HG02759 (cell line): ENCODE results near the gene LRP6.
A peak's percentile ranks its signal among the peaks of the same experiment; 100 is the strongest.
"Not testable (repeated sequence)": the region's sequence is repeated elsewhere in the genome, so short reads cannot be mapped to it uniquely, and the experiment has no call there.

Experiments used
- ATAC-seq: cut with Tn5 transposase; IDR thresholded peaks from one replicate; pipeline ENCODE4 v1.9.1; 2021; ENCODE audit warnings: mild to moderate bottlenecking, moderate library complexity; ENCODE audit not compliant: unreplicated experiment

The LRP6 gene

DNA sequence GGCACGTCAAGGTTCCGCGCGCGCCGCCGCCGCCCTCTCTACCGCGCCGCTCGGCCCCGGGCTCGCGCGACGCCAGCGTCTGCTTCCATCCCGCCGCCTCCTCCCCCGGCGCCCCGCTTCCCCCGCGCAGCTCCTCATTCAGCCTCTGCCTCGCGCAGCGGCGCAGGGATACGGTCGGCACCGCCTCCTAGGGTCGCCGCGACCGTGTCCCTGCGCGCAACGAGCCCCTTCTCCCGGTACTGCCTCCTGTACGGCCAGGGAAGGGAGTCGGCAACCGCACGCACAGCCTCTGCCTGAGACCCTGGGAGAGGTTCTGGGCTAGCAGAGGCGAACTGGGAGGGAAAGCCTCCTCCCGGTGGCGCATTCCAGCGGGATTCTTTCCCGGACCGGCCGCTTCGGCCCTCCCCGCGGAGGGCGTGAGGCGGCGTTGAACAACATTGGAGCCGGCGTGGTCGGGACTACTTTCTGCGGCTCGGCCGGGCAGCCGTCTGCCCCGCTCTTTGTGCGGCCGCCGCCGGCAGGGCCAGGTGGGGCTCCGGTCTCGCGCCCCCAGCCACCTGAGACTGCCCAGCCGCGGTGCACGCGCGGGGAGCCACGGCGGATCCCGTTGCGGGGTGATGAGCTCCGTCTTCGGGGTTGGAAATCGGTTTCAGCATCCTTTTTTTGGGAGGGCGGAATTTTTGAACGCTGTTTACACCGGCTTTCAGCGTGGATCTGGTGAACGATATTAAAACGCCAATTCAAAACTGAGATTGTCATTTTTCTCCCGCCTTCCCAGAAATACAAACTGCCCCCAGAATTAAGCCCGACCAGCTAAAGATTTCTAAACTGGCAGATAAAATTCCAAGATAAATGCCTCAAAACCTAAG is at the start of gene LRP6:
Gene LRP6 (minus strand): TSS at position 172 of the 869 bp plus-strand sequence. CDS start 309 bp downstream, outside the sequence.
- ATAC-seq = peak; percentile 92

DNA sequence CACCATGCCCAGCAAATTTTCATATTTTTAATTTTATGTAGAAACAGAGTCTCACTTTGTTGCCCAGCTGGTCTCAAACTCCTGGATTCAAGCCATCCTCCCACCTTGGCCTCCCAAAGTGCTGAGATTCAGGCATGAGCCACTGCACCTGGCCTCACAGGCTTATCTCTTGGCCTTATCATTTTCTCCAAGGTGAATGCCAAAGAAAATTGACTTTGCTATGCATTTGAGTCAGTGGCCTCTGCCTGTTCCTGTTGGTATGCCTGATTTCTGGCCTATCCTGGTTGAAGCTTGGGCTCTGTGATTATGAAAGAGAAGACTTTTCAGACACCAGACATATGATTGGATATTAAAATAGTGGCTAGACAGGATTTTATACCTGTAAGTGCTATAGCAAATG is 49.0 kb upstream of the LRP6 start:
- ATAC-seq = no peak

DNA sequence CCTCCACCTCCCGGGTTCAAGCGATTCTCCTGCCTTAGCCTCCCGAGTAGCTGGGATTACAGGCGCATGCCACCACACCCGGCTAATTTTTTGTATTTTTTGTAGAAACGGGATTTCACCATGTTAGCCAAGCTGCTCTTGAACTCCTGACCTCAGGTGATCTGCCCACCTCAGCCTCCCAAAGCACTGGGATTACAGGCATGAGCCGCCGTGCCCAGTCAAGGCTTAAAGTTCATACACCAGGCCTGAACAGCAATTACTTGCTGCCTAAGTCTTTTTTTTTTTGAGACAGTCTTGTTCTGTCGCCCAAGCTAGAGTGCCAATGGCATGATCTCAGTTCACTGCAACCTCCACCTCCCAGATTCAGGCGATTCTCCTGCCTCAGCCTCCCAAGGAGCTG is 43.9 kb upstream of the LRP6 start:
- not testable (repeated sequence) for ATAC-seq

DNA sequence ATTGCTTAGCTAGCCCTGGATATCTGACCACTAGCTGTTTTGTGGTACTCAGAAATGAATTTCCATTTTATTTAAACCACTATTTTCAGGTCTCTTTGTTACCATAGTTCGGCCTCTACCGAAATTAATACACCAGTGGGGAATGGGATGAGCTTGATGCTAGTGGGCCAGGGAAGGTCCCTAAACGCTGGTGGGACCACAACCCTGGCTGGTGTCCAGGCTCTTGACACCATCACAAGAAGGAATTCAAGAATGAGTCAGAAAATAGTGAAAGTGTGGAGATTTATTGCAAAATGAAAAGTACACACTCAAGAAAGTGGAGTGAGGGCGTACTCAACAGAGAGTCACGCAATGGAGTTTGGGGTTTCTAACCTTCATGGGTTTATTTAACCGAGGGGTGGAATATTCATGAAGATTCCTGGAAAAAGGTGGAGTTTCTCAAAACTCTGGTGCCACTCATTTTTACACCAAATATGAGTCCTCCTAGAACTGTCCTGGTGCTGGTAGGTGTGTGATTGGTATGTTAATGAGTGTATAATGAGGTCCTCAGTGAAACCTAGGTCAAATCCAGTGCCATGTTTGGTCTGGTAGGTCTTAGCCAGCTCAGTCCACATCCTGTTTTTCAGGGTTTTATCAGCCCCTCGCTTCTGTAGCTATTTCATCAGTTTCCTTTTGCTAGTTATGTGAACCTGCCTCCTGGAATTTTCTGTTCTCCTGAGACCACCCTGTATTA is 38.9 kb upstream of the LRP6 start:
- ATAC-seq = no peak

DNA sequence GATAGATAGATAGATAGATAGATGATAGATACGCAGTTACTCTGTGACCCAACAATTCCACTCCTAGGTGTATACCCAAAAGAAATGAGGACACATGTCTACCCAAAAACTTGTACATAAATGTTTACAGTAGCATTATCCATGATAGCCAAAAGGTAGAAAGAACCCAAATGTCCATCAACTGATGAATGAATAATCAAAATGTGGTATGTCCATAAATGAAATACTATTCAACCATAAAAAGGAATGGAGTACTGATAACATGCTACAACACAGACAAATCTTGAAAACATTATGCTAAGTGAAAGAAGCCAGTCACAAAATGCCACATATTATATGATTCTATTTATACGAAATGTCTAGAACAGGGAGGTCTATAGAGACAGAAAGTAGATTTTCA is 36.1 kb upstream of the LRP6 start:
- ATAC-seq = no peak

DNA sequence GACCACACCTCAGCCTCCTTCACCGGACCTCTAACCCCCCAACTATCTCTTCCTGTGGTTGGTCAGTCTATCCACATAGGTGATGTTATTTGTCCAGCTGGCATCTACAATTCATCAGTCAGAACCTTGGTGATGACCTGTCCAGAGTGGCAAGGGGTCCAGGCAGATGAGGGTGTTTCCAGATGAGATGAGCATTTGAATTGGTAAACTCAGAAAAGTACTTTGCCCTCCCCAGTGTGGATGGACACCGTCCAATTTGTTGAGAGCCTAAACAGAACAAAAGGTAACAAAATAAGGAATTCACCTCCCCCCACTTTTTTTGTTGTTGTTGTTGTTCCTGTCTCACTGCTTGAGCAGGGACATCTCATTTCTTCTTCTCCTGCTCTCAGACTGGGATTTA is 34.3 kb upstream of the LRP6 start:
- no peak for ATAC-seq

DNA sequence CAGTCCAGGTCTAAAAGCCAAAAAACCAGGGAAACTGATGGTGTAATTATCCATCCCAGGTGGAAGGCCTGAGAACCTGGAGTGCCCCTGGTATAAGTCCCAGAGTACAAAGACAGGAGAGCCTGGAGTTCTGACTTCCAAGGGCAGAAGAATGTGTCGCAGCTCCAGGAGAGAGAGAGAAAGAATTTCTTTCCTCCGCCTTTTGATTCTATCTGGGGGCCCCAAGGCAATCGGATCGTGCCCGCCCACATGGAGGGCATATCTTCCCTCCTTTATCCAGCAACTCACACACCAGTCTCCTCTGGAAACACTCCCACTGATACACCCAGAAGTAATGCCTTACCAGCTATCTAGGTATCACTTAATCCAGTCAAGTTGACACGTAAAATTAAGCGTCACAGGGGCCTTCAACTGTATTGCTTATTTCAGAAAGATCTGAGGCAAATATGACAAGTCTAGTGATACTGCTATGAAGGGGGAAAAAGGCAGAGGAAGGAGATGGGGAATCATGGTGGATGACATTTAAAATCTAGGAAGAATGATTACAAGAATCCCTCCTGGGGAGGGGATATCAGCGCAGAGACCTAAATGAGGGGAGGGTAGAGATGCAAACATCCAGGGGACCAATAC is 30.5 kb upstream of the LRP6 start:
- ATAC-seq = no peak

DNA sequence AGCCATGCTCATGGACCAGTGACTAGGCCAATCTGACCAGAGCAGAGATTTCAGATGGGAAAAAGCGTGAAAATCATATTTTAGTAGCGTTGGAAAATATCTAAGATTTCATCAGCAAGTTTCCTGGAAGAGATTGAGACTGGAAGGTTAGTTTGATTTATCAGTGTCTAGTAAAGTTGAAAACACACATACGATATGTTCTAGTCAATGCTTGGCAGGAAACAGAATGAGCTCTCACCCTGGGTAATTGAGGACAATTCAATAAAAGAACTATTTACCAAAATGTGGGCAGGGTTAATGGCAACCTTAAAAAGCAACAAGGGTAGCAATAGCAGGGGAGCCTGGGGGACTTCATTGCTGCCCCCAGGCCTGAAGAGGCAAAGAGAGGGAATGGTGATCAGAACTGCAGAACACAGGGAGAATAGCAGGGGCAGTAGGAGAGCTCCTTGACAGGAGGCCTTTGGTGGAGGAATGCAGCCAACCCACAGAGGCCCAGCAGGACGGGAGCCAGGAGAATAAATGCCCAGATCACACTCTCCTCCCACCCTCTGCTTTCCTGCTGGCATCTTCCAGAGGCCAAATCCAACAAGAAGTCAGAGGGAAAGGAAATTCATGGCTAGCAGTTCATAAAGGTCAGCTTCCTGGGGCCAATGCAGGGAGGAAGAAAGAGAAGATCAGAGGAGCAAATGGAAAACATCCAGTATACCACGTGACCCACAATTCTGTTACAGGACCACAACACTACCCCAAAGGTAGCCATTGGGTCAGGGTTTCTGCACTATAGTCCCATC is 27.6 kb upstream of the LRP6 start:
- no peak for ATAC-seq

DNA sequence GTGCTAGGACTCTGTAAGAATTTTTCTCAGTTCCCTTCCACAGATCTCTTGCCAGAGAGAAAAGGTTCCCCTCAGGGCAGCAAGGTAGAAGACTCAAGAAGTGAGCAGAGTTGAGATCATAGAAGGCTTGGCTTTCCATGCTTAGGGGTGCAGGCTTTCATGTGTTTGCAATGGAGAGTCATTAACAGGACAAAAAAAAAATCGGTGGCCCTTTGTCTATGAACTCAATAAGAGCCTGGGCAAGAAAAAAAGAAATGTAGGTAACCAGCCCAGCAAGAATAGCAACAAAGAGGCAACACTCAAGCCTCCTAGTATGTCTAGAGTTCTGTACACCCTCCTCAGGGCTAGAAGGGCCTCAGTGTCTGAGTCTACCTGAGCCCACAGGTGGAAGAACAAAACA is 23.4 kb upstream of the LRP6 start:
- ATAC-seq = no peak

DNA sequence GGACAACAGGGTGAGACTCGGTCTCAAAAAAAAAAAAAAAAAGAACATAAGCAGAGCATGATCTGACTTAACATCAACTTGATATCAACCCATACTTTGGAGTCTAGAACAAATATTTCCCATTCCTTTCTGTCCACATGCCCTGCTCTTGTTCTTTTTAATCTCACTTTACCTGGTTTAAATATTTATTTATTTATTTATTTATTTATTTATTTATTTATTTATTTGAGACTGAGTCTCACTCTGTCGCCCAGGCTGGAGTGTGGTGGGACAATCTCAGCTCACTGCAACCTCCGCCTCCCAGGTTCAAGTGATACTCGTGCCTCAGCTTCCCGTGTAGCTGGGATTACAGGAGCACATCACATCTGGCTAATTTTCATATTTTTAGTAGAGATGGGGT is 19.6 kb upstream of the LRP6 start:
- no peak for ATAC-seq

DNA sequence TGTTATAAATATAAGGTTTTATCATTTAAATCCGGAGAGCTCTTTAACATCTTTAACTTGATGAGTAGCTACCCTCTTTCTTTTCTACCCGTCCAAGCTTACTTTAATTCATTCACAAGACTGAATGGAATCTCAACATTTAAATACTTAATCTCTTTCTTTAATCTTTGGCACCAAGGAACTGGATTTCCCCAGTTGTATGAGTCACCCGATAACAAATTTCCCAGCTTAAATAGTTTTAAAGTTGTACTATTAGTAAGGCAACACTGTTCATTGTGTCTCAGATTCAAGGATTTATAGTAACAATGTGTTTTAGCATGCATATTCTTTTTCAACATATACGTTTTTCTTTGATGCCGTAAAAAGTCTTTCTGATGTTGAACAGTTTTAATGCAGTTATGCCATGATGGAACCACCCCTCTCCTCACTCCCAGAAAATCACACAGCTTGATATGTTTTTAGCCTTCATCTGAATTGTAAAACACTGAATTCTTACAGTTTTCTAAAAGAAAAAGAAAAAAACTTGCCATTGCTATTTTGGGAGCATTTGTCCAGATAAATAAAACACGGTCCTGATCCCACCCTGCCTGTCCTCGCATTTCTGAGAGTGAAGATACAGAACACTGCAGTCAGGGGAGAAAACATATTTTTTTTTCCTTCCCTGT is 16.0 kb upstream of the LRP6 start:
- ATAC-seq = no peak

DNA sequence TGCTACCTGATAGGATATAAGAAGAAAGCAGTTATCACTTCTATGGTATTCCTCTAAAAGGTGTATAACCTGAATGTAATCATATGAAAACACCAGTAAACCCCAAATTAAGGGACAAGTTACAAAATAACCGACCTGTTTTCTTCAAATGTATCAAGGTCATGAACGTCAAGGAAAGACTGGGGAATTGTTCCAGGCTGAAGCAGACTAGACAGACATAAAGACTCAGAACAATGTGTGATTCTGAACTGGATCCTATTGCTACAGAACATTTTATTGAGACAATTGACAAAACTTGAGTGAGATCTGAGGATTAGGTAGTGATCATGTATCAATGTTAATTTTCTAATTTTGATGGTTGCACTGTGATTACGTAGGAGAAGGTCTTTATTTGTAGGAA is 15.4 kb upstream of the LRP6 start:
- ATAC-seq = no peak

DNA sequence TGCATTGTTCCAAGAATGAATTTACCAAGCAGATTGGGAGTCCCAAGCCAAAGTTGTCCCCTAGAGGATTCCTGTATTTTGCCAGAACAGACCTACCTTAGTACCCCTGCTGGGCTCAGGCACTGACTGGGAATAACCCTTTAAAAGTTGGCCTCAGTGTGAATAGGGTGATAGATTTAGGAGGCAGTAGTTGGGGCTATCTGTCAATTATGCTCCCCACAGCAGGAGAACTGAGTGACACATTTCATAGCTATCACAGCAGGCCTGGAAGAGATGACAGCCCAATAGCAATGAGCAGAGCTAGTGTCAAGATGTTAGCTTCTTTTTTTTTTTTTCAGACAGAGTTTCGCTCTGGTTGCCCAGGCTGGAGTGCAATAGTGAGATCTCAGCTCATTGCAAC is 14.3 kb upstream of the LRP6 start:
- no peak for ATAC-seq

DNA sequence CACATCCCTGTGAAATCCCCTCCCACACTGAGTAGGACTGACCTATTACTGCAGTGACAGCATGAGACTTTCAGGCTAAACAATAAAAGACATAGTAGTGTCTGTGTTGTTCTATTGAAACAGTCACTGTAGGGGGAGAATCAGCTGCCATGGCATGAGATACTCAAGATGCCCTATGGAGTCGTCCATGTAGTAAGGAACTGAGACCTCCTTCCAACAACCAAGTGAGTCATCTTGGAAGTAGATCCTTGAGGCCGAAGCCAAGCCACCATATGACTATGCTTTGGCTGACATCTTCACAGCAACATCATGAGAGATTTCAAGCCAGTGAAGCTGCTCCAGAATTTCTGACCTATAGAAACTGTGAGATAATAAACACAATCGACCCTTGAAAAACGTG is 12.1 kb upstream of the LRP6 start:
- no peak for ATAC-seq

DNA sequence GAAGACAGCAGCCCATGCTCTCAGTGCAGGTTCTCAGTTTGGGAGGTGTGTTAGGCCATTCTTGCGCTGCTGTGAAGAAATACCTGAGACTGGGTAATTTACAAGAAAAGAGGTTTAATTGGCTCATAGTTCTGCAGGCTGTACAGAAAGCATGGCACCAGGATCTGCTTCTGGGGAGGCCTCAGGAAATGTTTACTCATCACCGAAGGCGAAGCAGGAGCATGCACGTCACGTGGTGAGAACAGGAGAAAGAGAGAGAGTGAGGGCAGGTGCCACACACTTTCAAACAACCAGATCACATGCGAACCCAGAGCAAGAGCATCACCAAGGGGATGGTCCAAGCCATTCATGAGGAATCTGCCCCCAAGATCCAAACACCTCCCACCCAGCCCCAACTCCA is 9.0 kb upstream of the LRP6 start:
- no peak for ATAC-seq

DNA sequence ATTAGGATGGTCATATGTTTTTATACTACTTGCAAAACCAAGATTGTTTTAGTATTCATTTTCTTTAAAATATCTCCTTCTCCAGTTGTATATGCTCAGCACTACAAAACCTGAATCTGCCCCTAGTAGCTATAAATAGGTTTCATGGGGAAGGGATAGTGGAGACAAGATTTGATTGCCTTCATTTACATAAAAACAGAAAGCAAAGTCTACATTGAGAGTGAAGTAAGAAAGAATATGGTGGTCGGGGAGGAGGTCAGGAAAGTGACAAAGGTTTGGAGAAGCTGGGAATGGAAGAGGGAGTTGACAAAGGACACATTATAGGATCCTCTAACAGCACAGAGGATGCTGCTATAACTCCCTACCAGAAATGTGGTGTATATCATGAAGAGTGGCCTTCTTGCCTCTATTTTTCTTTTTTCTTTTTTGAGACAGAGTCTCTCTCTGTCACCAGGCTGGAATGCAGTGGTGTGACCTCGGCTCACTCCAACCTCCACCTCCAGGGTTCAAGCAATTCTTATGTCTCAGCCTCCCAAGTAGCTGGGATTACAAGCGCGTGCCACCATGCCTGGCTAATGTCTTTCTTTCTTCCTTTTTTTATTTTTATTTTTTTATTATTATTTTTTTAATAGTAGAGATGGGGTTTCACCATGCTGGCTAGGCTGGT is 6.6 kb upstream of the LRP6 start:
- no peak for ATAC-seq

DNA sequence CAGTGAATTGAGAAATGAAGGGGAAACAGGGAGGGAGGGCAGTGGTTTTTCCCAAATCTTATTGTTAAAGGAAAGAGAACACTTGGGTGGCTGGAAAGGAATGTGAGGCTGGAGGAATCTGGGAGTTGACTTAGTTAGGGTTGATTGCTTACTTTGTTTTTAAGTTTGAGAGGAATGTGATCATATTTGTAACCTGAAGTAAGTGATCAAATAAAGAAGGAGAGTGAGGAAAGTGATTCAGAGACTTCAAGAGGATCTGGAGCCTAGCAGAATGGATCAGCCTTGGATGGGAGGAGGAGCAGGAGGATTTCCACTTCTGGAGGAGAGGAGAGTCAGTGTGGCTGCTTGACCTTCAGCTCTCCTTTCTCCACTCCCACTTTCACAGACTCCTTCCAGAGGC is 6.0 kb upstream of the LRP6 start:
- ATAC-seq = no peak

DNA sequence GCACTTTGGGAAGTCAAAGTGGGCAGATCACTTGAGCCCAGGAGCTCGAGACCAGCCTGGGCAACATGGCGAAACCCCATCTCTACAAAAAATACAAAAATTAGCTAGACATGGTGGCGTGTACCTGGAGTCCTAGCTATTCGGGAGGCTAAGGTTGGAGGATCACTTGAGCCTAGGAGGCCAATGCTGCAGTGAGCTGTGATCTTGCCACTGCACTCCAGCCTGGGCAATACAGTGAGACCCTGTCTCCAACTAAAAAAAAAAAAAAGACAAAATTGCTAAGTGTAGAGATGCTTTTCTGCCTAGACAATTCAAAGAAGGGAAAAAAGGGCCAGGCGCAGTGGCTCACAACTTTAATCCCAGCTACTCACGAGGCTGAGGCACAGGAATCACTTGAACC is 3.4 kb upstream of the LRP6 start:
- ATAC-seq = no peak

DNA sequence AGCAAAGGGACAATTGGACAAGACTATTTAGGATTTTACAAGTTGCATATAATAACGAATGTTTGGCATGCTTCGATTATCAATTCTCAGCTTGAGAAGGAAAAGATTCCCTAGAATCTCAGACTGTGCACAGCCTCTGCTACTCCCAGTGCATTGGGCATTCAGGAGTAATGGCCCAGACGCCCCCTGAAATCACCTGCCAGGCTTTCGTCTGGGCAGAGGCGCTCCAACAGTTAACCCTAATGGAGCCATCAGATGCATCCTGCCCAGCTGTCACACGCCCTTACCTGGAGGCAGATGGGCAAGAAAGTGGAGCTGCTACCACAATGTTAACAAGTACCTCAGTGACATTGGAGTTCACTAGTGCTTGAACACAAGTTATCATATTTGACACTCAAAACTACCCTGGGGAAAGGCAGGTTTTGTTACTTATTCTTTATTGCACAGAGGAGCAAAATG is 927 bp upstream of the LRP6 start:
- no peak for ATAC-seq

DNA sequence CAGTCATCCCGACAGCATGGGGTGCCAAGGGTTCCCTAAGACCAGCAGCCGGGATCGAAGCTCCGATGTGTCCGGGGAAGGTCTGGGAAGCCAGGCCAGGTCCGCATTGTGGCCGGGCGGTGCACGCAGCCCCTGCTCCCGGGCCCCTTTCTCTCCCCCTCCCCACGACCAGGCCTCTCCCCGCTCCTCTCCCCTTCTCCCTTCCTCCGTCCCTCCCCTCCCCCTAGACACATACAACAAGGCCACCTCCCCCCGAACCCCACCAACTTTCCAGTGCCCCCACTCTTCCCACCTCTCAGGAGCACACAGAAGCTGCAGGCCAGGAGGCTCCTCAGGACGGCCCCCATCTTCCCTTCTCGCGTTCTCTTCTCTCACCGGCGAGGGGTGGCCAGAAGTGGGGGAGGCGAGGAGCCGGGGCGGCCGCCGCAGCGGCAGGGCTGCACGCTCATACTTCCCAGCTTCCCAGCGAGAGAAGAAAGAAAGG is 413 bp downstream of the LRP6 start:
- ATAC-seq = no peak
